ENCODE results near the gene ZNF582.
"Not testable (repeated sequence)": the region's sequence is repeated elsewhere in the genome, so short reads cannot be mapped to it uniquely, and the experiment has no call there.

DNA sequence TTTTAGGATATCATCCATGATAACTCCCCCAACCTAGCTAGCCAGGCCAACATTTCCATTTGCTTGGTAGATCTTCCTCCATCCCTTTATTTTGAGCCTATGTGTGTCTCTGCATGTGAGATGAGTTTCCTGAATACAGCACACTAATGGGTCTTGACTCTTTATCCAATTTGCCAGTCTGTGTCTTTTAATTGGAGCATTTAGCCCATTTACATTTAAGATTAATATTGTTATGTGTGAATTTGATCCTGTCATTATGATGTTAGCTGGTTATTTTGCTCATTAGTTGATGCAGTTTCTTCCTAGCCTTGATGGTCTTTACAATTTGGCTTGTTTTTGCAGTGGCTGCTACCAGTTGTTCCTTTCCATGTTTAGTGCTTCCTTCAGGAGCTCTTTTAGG lies 58.0 kb downstream of the ZNF582 start:
- TF ChIP-seq CTCF, POLR2A (IDR thresholded peaks at IDR 0.05): not testable (repeated sequence)

Measured in body of pancreas (tissue), 4 donors.